Measurements from ENCODE around the gene ATG10.
"Not testable (repeated sequence)": the region's sequence is repeated elsewhere in the genome, so short reads cannot be mapped to it uniquely, and the experiment has no call there.

Gene ATG10

DNA sequence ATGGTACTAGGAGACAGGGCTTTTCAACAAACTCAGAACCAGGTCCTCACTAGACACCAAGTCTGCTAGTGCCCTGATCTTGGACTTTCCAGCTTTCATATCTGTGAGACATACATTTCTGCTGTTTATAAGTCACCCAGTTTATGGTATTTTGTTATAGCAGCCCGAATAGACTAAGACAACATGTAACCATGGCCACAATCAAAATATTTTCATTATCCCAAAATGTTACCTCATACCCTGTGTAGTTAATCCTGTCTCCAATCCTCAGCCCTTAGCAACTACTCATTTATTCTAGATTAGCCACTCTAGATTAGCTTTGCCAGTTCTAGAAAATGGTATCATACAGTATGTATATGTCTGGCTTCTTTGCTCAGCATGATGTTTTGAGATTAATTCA lies 6.3 kb upstream of the ATG10 start:
- TF ChIP-seq, protein P1, sequence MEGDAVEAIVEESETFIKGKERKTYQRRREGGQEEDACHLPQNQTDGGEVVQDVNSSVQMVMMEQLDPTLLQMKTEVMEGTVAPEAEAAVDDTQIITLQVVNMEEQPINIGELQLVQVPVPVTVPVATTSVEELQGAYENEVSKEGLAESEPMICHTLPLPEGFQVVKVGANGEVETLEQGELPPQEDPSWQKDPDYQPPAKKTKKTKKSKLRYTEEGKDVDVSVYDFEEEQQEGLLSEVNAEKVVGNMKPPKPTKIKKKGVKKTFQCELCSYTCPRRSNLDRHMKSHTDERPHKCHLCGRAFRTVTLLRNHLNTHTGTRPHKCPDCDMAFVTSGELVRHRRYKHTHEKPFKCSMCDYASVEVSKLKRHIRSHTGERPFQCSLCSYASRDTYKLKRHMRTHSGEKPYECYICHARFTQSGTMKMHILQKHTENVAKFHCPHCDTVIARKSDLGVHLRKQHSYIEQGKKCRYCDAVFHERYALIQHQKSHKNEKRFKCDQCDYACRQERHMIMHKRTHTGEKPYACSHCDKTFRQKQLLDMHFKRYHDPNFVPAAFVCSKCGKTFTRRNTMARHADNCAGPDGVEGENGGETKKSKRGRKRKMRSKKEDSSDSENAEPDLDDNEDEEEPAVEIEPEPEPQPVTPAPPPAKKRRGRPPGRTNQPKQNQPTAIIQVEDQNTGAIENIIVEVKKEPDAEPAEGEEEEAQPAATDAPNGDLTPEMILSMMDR (IDR thresholded peaks at IDR 0.05; ENCODE audit: extremely low read depth, missing control alignments): no peak
- no peak for DNase-seq (ENCODE audit: low spot score)

DNA sequence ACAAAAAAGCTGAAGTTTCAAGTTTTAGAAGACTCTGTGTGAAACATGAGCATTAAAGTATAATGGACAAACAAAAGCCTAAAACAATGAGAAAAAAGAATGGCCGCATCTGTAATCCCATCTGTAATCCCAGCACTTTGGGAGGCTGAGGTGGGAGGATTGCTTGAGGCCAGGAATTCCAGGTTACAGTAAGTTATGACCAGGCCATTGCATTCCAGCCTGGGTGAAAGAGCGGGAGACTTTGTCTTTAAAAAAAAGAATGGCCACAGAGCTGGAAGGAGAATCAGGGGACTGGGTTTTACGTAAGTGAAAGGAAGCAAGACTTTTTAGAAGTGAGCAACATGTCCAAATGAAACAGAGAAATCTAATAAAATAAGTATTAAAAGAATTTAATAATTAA lies 2.6 kb upstream of the ATG10 start:
- no peak for DNase-seq (ENCODE audit: low spot score)
- TF ChIP-seq, protein P1 (IDR thresholded peaks at IDR 0.05; ENCODE audit: extremely low read depth, missing control alignments): no peak

DNA sequence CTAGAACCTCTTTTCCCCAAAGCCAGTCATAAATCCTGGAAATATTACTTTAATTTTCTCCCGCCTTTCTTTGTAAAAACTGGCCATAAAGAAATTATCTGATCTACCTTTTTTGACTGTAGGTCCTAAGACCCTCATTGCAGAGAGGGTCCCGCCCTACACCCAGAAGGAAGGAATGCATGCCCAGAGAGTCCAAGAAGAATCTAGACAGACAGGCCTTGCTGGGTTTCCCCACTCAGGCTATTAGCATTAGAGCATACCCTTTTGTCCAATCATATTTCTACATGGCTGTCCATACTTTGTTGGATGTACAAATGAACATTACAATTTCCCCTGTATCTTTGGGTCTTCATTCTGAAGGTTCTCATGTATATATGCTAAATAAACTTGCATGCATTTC lies 1.9 kb upstream of the ATG10 start:
- TF ChIP-seq, protein P1 (IDR thresholded peaks at IDR 0.05; ENCODE audit: extremely low read depth, missing control alignments): no peak
- DNase-seq (ENCODE audit: low spot score): no peak

DNA sequence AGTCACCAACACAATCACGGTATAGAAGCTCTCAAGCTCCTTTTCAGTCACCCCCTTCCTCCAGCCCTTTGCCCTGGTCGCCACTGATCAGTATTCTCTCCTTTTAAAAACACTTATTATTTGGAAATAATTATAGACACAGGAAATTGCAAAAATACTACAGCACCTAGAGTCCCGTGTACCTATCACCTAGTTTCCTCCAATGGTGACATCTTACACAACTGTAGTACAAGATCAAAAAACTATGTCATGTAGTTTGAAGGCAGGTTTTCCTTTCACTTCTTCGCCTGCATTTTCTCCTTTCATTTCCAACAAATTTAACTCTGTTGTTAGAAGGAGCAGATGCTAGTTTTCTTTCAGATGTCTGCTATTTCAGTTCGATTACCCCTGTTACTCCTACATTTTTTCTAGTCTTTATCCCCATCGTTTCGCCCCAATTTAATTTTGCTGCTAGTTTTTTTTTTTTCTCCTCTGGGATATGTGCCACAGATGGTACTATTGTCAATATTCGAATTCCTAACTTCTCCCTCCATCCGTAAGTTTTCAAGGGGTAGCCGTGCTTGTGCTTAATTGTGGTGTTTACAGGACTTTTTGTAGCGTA lies 612 bp upstream of the ATG10 start:
- peak; percentile 68 for DNase-seq (ENCODE audit: low spot score)
- TF ChIP-seq, protein P1 (IDR thresholded peaks at IDR 0.05; ENCODE audit: extremely low read depth, missing control alignments): no peak

DNA sequence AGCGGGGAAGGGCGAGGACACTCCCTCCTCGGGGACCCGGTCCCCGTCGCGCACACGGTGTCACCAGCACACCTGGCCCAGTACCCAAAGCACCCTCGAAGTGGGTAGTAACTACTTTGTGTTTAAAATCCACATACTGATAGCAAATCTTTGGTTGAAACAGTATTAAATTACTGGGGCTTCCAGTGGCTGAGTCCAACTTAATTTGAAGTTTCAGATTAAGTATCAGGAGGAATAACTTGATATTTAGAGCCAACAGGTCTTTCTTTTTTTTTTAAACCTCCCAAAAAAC lies 615 bp downstream of the ATG10 start:
- no peak for DNase-seq (ENCODE audit: low spot score)

DNA sequence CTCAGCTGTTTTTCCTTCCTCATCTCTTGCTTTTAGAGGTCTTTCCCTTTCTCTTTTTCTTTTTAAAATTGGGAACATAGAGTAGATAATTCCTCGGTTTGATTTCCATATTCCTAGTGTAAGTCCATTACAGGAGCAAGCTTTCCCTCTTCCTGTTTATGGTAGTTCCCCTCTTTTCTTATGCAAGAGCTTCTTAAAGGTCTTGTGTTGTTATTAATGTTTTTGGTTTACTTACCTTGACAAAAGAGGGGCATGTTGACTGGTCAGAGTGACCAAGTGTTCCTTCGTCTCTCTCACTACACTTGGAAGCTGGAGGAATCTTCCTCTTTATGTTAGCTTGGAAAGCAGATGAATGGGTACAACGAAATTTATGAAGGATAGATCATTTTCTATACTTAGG lies 8.3 kb downstream of the ATG10 start:
- TF ChIP-seq, protein P1 (IDR thresholded peaks at IDR 0.05; ENCODE audit: extremely low read depth, missing control alignments): no peak
- no peak for DNase-seq (ENCODE audit: low spot score)

More for the DNA sequence above, 615 bp downstream of the ATG10 start:
- TF ChIP-seq, protein P1 (IDR thresholded peaks at IDR 0.05; ENCODE audit: extremely low read depth, missing control alignments): no peak

DNA sequence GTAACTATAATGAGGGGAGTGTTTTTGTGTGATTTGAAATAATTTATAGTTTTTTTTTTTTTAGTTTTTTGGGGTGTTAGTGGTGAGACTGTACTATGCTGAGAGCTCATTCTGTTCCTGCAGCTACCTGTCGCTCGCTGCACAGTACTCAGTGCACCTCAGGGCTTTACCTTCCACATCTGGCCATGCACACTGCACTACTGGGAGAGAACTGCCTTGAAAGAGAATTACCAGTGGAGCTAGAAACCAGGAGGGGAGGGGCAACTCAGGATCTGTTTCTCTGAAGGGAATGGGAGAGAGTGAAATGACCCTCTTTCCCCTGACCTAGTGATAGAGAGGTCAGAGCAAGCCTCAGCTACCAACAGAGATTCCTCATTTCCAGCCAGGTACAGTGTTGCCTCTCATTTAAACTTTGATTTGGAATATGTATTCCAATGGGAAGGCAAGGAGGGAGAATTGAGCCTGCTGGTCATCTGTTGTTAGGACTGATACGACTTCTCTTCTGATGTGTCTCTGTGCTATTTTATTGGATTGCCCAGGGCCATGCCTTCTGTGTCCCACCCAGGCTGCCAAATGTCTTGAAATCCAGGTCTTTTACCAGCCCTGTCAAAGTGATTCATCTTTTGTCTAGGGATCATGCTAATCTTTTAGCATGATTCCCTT lies 8.9 kb downstream of the ATG10 start:
- TF ChIP-seq, protein P1 (IDR thresholded peaks at IDR 0.05; ENCODE audit: extremely low read depth, missing control alignments): no peak
- DNase-seq (ENCODE audit: low spot score): no peak

DNA sequence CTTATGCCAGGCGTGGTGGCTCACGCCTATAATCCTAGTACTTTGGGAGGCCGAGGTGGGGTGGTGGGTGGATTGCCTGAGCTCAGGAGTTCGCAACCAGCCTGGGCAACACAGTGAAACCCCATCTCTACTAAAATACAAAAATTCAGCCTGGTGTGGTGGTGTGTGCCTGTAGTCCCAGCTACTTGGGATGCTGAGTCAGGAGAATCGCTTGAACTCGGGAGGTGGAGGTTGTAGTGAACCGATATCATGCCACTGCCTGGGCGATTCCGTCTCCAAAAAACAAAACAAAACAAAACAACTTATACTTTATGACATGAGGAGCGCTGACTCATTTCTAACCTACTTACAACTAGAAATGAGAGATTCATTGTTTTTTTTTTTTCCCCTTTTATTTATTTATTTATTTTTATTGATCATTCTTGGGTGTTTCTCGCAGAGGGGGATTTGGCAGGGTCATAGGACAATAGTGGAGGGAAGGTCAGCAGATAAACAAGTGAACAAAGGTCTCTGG lies 10.4 kb downstream of the ATG10 start:
- not testable (repeated sequence) for DNase-seq (ENCODE audit: low spot score)

DNA sequence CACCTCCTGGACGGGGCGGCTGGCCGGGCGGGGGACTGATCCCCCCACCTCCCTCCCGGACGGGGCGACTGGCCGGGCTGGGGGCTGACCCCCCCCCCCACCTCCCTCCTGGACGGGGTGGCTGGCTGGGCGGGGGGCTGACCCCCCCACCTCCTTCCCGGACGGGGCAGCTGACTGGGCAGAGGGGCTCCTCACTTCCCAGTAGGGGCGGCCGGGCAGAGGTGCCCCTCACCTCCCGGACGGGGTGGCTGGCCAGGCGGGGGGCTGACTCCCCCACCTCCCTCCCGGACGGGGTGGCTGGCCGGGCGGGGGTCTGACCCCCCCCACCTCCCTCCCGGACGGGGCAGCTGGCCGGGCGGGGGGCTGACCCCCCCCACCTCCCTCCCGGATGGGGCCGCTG lies 11.3 kb downstream of the ATG10 start:
- not testable (repeated sequence) for DNase-seq (ENCODE audit: low spot score)

DNA sequence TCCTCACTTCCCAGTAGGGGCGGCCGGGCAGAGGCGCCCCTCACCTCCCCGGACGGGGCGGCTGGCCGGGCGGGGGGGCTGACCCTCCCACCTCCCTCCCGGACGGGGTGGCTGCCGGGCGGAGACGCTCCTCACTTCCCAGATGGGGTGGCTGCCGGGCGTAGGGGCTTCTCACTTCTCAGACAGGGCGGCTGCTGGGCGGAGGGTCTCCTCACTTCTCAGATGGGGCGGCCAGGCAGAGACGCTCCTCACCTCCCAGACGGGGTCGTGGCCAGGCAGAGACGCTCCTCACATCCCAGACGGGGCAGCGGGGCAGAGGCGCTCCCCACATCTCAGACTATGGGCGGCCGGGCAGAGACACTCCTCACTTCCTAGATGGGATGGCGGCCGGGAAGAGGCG lies 11.7 kb downstream of the ATG10 start:
- not testable (repeated sequence) for DNase-seq (ENCODE audit: low spot score)
